HG03196 (cell line): Measurements from ENCODE around the gene NARF.
"Not testable (repeated sequence)": the region's sequence is repeated elsewhere in the genome, so short reads cannot be mapped to it uniquely, and the experiment has no call there.

ENCODE experiments used
- ATAC-seq: cut with Tn5 transposase; IDR thresholded peaks from one replicate; pipeline ENCODE4 v1.9.1; 2021; ENCODE audit not compliant: unreplicated experiment

Gene NARF

DNA sequence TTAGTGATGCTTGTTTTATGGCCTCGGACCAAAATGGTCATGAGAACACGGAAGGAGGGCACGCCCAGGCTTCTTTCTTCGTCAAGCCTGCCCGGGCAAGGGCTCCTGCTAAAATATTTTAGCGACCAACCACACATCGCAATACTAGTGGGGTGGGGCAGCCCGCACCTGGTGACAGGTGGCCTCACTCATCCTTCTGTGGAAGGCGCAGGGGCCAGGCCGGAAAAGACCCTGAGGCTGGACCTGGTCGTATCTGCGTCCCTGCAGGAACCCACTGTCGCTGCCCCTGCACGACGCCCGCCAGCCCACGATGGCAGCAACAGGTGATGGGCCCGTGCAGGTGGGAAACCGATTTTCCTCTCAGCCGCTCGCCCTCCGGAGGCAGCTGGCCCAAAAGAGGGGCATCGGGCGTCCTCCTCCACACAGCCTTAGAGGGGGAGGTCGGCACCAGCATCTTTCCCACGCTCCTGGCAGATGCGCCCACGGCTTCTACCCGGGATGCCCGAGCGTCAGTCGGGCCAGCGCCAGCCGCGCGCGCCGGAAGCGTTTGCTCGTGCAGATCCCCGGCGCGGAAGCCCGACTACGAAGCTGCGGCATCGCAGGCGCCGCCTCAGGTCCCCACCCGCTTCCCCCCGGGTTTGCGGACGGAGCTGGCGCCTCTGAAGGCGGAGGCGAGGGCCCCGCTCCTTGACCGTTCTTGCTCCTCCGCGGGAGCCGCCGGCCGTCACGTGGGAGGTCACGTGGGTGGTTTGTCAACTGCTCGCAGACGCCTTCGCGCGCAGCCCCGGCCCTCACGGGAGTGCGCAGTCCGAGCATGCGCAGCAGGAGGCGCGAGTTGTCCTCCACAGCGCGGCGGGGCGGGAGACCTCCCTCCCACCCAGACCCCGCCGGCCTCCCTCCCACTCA lies 38.2 kb downstream of the NARF start:
- ATAC-seq, result peak; percentile 51

DNA sequence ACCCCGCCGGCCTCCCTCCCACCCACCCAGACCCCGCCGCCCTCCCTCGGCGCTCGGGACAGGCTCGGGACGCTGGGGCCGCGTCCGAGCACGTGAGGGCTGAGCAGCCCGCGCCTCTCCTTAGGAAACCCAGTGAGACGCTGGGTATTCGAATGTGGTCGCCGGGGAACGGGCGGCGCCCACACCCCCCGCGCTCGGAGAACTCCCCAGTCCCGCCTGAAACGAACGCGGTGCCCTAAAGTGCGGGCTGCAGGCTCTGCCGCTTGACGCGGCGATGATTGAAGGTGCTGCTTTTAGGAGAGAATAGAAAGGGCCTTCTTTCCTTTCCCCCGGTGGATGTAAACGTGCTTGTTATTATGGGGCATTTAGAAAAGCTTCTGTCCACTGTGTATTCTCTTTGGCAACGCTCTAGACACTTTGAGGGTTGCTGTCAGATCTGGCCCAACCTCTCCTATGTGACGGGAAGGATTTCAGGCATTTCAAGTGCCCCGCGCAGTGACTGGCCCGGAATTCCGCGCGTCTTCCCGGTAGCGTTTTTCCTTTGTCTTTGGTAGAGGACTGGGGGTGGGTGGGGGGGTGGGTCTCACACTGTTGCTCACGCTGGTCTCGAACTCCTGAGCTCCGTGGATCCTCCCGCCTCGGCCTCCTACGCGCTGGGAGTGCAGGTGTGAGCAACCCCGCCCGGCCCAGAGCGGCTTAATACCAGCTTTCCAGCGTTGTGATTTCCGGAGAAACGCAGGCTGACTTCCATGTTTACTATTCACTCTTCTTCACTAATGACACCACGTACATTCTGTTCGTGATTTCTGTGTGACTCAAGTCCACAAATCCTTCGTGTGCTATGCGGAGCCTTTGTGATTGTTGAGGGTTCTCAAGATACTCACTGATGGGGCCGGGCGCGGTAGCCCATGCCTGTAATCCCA lies 39.2 kb downstream of the NARF start:
- no peak for ATAC-seq

DNA sequence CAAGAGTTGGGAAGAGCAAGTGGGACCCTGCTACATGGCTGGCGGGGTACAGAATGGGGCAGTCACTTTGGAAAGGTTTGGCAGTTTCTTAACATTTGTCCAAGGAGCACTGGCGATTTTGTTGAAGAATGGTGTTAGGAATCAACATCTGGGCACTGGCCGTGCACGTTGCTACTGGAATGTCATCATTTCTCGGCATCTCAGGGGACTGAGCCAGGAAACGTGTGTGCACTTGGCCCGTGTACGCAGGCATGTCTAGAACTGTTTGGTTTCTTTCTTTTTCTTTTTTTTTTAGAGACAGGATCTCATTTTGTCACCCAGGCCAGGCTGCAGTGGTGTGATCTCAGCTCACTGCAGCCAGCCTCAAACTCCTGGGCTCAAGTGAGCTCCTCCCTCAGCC lies 43.7 kb downstream of the NARF start:
- ATAC-seq, result no peak

DNA sequence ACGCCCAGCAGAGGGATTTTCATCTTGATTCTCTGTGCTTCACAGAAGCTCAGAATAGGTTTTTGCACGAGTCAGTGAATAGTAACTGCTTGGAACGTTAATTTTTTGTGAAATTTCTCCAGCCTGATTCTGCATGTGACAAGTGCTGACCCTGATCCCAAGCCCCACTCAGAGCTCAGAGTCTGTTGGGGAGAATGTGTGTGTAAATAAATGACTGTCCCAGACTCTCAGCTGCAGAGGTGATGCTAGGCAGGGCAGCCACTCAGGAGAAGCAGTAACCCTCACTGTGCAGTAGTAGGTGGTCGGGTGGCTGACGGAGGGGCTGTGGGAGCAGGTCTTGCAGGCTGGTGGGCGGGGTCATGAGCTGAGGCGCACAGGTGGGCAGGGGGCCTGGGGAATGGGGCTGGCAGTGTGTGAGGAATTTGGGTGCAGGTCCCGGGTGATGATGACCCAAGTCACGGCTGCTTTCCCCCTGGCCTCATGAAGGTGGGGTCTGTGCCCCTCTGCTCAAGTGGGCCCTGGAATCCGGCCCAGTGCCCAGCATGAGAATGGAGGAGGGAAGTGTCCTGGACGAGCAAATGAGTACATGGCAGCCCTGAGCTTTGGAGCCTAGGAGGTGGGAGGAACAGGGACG lies 44.7 kb downstream of the NARF start:
- no peak for ATAC-seq

- no peak for ATAC-seq
Measured at GRCh38 chr17:82503728-82504308, 45.3 kb downstream of the NARF start.

GRCh38 chr17:82505296-82505695 lies 46.8 kb downstream of the NARF start:
- no peak for ATAC-seq

DNA sequence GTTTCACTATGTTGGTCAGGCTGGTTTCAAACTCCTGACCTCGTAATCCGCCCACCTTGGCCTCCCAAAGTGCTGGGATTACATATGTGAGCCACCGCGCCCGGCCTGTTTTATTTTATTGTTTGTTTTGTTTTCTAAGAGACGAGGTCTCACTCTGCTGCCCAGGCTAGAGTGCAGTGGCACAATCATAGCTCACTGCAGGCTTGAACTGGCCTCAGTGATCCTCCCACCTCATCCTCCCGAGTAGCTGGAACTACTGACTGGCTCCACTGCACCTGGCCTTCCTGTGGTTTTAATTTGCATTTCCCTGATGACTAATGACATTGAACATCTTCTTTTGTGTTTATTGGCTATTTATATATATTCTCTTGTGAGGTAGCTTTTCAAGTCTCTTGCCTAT lies 47.9 kb downstream of the NARF start:
- ATAC-seq, result peak; percentile 87

DNA sequence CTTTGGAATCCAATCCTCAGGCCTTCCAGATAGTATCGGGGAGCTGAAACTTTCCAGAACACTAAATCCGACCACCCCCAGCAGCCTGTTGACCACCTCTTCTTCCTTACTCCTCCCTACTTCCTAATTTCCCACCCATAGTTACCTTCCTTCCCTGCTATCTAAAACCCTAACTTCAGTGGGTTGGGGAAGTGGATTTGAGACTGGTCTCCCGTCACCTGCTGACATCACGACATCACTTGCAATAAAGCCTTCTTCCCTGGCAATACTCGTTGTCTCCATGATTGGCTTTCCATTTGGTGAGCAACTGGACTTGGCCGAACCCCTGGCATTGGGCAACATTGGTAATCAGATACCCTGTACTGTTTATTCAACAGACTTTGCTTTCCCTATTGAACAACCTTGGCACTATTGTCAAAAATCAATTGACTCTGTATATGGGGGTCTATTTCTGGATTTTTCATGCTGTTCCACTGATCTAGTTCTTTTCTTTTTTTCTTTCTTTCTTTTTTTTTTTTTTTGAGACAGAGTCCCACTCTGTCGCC lies 49.2 kb downstream of the NARF start:
- ATAC-seq, result no peak

GRCh38 chr17:82511642-82512041 lies 53.1 kb downstream of the NARF start:
- ATAC-seq, result not testable (repeated sequence)

- ATAC-seq, result not testable (repeated sequence)
Measured at GRCh38 chr17:82513864-82514263, 55.3 kb downstream of the NARF start.

DNA sequence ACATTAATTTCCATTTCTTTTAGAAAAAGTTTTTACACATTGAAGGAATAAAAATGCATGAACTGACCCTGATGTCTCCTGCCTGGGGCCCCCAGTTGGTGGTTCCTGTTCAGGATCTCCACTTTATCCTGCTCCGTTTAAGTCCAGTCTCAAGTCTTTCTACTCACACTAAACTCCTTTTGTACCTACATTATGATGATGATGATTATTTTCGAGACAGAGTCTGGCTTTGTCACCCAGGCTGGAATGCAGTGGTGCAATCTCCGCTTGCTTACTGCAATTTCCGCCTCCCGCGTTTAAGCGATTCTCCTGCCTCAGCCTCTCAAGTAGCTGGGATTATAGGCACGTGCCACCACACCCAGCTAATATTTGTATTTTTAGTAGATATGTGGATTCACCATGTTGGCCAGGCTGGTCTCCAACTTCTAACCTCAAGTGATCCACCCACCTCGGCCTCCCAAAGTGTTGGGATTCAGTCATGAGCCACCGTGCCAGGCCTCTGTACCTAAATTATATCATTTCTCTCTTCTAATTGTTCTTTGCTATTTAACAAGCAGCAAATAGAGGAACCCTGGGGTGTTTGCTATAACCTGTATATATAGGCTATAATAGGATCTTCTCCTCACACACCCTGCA lies 58.8 kb downstream of the NARF start:
- ATAC-seq, result no peak

GRCh38 chr17:82518826-82519810 lies 60.6 kb downstream of the NARF start, which contains the start of gene FOXK2:
Gene FOXK2, plus strand, starts transcription at chr17:82519732. Its CDS starts 157 bp downstream, at chr17:82519889.
- peak; percentile 88 for ATAC-seq

DNA sequence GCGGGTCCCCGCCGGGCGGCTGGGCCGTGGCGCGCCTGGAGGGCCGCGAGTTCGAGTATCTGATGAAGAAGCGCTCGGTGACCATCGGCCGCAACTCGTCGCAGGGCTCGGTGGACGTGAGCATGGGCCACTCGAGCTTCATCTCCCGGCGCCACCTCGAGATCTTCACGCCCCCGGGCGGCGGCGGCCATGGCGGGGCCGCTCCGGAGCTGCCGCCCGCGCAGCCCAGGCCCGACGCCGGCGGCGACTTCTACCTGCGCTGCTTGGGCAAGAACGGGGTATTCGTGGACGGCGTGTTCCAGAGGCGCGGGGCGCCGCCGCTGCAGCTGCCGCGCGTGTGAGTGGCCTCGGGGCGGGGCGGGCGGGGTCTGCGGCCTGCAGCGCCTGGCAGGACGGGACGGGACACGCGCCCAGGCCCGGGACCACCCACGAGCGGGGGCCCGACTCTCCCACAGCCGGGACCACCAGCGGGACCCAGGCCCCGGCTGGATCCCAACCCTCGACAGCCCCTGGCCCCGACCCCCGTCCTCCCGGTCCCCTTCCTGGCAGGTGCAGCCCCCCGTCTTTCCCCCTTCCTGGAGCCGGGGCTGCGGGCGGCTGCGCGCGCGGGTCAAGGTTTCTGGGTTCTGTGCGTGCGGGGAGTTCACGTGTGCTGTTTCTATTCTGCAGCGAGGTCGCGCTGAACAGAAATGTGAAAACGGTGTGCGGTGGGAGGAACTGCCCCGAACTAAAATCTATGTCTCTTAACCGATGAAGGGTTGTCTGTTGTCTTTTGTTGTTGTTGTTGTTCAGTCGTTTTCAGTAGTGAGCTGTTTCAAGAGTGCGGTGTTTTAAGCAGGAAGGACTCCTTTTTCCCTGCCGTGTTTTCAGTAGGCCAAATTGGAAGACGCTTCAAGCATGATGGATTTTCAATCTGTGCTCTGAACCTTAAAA lies 61.7 kb downstream of the NARF start:
- no peak for ATAC-seq

- no peak for ATAC-seq
Measured at GRCh38 chr17:82524540-82524939, 66.0 kb downstream of the NARF start.

- ATAC-seq, result no peak
Measured at GRCh38 chr17:82525712-82526111, 67.2 kb downstream of the NARF start.

GRCh38 chr17:82527898-82528297 lies 69.4 kb downstream of the NARF start:
- ATAC-seq, result no peak

DNA sequence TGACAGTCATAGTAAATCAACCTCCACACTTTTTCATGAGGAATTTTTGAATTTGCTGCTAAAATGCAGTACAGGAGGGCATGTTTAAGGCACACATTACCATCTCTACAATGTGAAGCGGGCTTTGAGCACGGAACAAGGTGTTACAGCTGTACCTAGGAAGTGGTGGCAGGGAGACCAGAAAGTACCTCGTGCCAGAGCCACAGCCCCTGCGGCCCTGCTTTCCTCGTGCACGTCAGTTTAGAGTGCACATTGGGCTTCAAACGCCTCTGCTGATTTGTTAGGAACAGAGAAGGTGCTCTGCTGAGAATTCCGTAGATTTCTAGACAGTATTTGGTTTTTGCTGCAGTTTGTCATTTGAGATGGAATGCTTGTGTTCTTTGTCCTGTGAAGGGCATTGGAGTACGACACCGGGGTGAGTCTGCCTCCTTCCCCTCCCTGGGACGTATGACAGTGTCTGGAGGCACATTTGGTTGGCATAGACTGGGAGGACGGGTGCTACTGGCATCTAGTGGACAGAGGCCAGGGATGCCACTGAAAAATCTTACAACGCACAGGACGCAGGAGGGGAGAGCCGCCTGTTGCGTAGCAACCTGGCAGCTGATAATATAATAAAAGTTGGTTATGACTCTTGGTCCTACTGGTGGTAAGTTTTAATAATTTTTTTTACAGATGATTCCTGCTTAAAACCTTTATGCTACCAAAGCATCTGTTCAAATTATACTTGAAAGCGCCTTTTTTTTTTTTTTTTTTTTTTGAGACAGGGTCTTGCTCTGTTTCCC lies 70.1 kb downstream of the NARF start:
- ATAC-seq, result no peak
